ENCODE data around the gene TAOK2.

The TAOK2 gene

GRCh38 chr16:30000735-30001631, 27.3 kb downstream of the TAOK2 start:
- no peak for DNase-seq (ENCODE audit: low read depth)
- no peak overlapping the region for H3K4me3 ChIP-seq (ENCODE audit: low read depth, low read length)
- peak; percentile 21 for TF ChIP-seq CTCF (conservative IDR thresholded peaks at IDR 0.05; ENCODE audit: low read depth, low read length)

- H3K4me3 ChIP-seq (ENCODE audit: low read depth, low read length) = no peak overlapping the region
- TF ChIP-seq CTCF (conservative IDR thresholded peaks at IDR 0.05; ENCODE audit: low read depth, low read length) = no peak
- no peak for DNase-seq (ENCODE audit: low read depth)
Observed at GRCh38 chr16:30002614-30003346, 29.1 kb downstream of the TAOK2 start.

- no peak for TF ChIP-seq CTCF (conservative IDR thresholded peaks at IDR 0.05; ENCODE audit: low read depth, low read length)
- H3K4me3 ChIP-seq (ENCODE audit: low read depth, low read length) = no peak overlapping the region
- no peak for DNase-seq (ENCODE audit: low read depth)
Observed at GRCh38 chr16:30003670-30004423, 30.2 kb downstream of the TAOK2 start.

- TF ChIP-seq CTCF (conservative IDR thresholded peaks at IDR 0.05; ENCODE audit: low read depth, low read length) = no peak
- DNase-seq (ENCODE audit: low read depth) = no peak
- H3K4me3 ChIP-seq (ENCODE audit: low read depth, low read length) = no peak overlapping the region
Observed at GRCh38 chr16:30004424-30004776, 30.7 kb downstream of the TAOK2 start.

GRCh38 chr16:30004811-30005242, 31.2 kb downstream of the TAOK2 start:
- H3K4me3 ChIP-seq (ENCODE audit: low read depth, low read length) = no peak overlapping the region
- DNase-seq (ENCODE audit: low read depth) = no peak
- no peak for TF ChIP-seq CTCF (conservative IDR thresholded peaks at IDR 0.05; ENCODE audit: low read depth, low read length)

GRCh38 chr16:30005341-30006094, 31.9 kb downstream of the TAOK2 start:
- DNase-seq (ENCODE audit: low read depth) = peak; percentile 56
- H3K4me3 ChIP-seq (ENCODE audit: low read depth, low read length) = no peak overlapping the region
- peak; percentile 83 for TF ChIP-seq CTCF (conservative IDR thresholded peaks at IDR 0.05; ENCODE audit: low read depth, low read length)
